ENCODE data around the gene FERMT3. TPM values are rescaled to one million over a fixed set of nuclear protein-coding genes. Genes with fewer than 3 reads are reported as not detected.

FERMT3 gene
- total RNA-seq, 1 donor from 2014 or later = 4.4 TPM

- no peak for DNase-seq (ENCODE audit: low read depth in 2 of 2)
Observed at GRCh38 chr11:64219354-64219684, 12.8 kb downstream of the FERMT3 start.

GRCh38 chr11:64219755-64220154, 13.2 kb downstream of the FERMT3 start:
- DNase-seq (ENCODE audit: low read depth in 2 of 2) = no peak

GRCh38 chr11:64220271-64220670, 13.8 kb downstream of the FERMT3 start:
- DNase-seq (ENCODE audit: low read depth in 2 of 2) = no peak

GRCh38 chr11:64220798-64221197, 14.3 kb downstream of the FERMT3 start:
- no peak for DNase-seq (ENCODE audit: low read depth in 2 of 2)

- DNase-seq (ENCODE audit: low read depth in 2 of 2) = no peak
Observed at GRCh38 chr11:64222651-64223000, 16.1 kb downstream of the FERMT3 start.

- no peak for DNase-seq (ENCODE audit: low read depth in 2 of 2)
Observed at GRCh38 chr11:64223001-64223651, 16.6 kb downstream of the FERMT3 start.

GRCh38 chr11:64224151-64224890, 17.8 kb downstream of the FERMT3 start:
- DNase-seq (ENCODE audit: low read depth in 2 of 2) = no peak

- DNase-seq (ENCODE audit: low read depth in 2 of 2) = no peak
Observed at GRCh38 chr11:64224891-64225607, 18.5 kb downstream of the FERMT3 start.

GRCh38 chr11:64225608-64226506, 19.3 kb downstream of the FERMT3 start, which contains the start of the genes NUDT22 and TRPT1:
TSS of gene NUDT22 (plus strand) at chr11:64226274. CDS start at chr11:64226653, 379 bp downstream.
TSS of gene TRPT1 (minus strand) at chr11:64226186. CDS start at chr11:64225860, 326 bp downstream.
- peak; percentile 78 to 79 for DNase-seq (ENCODE audit: low read depth in 2 of 2)

GRCh38 chr11:64226507-64227051, 20.1 kb downstream of the FERMT3 start:
- no peak for DNase-seq (ENCODE audit: low read depth in 2 of 2)

GRCh38 chr11:64227405-64227956, 21.0 kb downstream of the FERMT3 start:
- no peak for DNase-seq (ENCODE audit: low read depth in 2 of 2)

- DNase-seq (ENCODE audit: low read depth in 2 of 2) = no peak
Observed at GRCh38 chr11:64229090-64229743, 22.7 kb downstream of the FERMT3 start.

GRCh38 chr11:64229744-64230170, 23.2 kb downstream of the FERMT3 start:
- no peak for DNase-seq (ENCODE audit: low read depth in 2 of 2)

GRCh38 chr11:64230171-64230984, 23.9 kb downstream of the FERMT3 start, which contains the start of gene DNAJC4:
TSS of gene DNAJC4 (plus strand) at chr11:64230548. CDS start at chr11:64230855, 307 bp downstream.
- peak; percentile 88 to 94 for DNase-seq (ENCODE audit: low read depth in 2 of 2)

GRCh38 chr11:64230985-64231365, 24.5 kb downstream of the FERMT3 start:
- DNase-seq (ENCODE audit: low read depth in 2 of 2) = no peak

- no peak for DNase-seq (ENCODE audit: low read depth in 2 of 2)
Observed at GRCh38 chr11:64231546-64231945, 25.0 kb downstream of the FERMT3 start.

- no peak for DNase-seq (ENCODE audit: low read depth in 2 of 2)
Observed at GRCh38 chr11:64232182-64232966, 25.9 kb downstream of the FERMT3 start.

- no peak for DNase-seq (ENCODE audit: low read depth in 2 of 2)
Observed at GRCh38 chr11:64232967-64233315, 26.4 kb downstream of the FERMT3 start.
